Astrocyte of the cerebellum (primary cell): ENCODE measurements around the gene ASB10.

ENCODE experiments used
- DNase-seq: peaks from one replicate; pipeline ENCODE4 v3.0.0-alpha.2; 2011; ENCODE audit warnings: low read depth
- H3K4me3 ChIP-seq: 2 replicates; pipeline ENCODE4 v1.5.1; 2011; ENCODE audit warnings: mild to moderate bottlenecking, low read depth, low read length, moderate library complexity
- in situ Hi-C: cut with HindIII; loops from 2 replicates; pipeline ENCODE4 v1.10.0; 2017; ENCODE audit warnings: low sequenced_read_pairs
- TF ChIP-seq, protein P1 (sequence below): IDR thresholded peaks from 2 replicates; pipeline ENCODE4 v1.5.1; 2012; ENCODE audit warnings: low read length, low read depth, moderate library complexity, mild to moderate bottlenecking; ENCODE audit errors: missing control alignments

ASB10 gene

DNA sequence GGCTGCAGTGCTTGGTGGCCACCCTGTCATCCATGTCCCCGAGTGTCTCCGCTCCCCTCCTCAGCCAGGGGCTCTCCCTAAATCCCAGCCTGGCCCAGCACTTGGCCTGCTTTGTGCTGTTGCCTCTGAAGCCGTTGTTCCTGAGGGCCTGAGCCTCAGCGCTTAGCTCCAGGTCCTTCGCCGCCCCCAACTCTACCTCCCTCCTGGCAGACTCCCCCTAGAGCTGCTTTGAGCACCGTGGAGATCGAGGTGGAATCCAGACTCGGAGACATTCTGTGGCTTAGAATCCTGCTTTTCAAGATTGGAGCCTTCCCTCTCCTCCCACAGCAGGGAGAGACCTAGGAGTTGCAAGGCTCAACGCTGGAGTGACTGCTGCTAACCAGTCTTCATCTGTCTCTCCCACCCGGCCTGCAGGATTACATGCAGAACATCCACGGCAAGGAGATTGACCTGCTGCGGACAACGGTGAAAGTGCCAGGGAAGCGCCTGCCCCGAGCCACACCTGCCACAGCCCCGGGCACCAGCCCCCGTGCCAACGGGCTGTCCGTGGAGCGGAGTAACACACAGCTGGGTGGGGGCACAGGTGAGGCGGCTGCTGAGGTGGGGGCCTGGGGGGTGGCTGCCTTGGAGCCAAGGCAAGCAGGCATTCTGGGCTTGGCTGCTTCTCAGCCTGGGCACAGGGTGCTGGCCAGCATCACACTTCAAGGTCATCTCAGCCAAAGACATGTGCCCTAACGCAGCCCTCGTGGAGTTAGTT lies 52.9 kb downstream of the ASB10 start:
- in situ Hi-C loops = no loop called here
- H3K4me3 ChIP-seq = no peak overlapping the region
- TF ChIP-seq, protein P1, sequence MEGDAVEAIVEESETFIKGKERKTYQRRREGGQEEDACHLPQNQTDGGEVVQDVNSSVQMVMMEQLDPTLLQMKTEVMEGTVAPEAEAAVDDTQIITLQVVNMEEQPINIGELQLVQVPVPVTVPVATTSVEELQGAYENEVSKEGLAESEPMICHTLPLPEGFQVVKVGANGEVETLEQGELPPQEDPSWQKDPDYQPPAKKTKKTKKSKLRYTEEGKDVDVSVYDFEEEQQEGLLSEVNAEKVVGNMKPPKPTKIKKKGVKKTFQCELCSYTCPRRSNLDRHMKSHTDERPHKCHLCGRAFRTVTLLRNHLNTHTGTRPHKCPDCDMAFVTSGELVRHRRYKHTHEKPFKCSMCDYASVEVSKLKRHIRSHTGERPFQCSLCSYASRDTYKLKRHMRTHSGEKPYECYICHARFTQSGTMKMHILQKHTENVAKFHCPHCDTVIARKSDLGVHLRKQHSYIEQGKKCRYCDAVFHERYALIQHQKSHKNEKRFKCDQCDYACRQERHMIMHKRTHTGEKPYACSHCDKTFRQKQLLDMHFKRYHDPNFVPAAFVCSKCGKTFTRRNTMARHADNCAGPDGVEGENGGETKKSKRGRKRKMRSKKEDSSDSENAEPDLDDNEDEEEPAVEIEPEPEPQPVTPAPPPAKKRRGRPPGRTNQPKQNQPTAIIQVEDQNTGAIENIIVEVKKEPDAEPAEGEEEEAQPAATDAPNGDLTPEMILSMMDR = no peak
- DNase-seq = no peak

DNA sequence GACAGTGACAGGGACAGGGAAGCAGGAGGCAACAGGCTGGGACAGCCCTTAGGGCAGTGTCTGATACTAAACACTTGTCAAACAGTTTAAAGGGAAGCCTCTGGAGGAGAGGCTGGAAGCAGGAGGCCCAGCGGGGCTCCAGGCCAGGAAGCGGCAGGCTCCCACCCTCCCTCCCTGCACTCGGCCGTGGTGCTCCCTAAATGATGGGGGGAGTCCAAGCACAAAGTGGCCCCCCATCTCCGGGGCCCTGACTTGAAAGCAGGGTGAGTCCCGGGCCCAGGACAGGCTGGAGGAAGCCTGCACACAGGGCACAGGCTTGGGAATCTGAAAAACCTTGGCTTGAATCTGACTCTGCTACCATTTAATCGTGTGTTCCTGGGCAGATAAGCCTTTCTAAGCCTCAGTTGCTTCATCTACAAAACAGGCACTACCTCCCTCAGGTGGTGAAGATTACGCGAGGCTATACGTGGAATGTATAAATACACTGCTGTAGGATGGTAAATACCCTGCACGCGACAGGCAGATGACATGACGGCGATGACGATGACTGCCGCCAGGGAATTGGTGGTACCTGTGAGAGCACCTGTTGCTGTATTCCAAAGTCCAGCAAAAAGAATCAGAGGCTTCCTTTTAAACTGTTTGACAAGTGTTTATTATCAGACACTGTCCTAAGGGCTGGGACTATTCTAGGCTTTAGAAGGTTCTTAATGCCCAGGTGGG lies 53.6 kb downstream of the ASB10 start:
- no peak overlapping the region for H3K4me3 ChIP-seq
- in situ Hi-C loops = no loop called here
- TF ChIP-seq, protein P1 = no peak
- DNase-seq = no peak

DNA sequence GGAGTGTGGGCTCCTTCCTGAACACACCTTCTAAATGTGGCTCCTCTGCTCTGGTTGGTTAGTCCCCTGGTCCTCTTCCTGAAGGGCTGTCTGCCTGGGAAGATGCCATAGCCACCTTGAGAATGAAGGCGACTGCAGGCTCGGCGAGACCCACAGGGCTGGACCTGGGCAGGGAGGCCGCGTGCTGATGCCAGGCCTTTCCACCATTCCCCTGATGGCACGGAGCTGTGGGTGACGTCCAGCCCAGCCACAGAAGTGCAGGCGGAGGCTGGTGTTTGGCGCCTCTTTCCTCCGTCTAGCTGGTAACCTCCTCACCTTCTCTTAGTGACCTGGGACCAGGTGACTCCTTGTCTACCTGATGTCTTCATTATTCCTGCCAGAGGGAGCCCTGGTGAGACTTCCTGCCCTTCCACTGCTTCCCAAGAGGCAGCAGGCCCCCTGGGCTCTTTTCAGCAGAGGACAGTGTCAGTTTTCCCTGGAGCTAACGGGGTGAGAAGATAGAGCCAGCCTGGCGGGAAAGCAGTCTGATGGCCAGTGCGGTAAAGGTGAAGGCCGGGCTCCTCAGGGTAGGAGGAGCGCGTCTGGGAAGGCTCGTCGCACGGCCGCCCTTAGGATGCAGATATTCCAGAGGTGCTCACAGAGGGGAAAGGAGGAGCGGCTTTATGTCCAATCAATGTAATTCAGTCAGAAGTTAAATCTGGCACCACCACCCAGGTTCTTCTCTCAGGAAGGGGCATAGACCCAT lies 54.4 kb downstream of the ASB10 start:
- no peak overlapping the region for H3K4me3 ChIP-seq
- TF ChIP-seq, protein P1 = no peak
- no peak for DNase-seq
- in situ Hi-C loops = no loop called here

DNA sequence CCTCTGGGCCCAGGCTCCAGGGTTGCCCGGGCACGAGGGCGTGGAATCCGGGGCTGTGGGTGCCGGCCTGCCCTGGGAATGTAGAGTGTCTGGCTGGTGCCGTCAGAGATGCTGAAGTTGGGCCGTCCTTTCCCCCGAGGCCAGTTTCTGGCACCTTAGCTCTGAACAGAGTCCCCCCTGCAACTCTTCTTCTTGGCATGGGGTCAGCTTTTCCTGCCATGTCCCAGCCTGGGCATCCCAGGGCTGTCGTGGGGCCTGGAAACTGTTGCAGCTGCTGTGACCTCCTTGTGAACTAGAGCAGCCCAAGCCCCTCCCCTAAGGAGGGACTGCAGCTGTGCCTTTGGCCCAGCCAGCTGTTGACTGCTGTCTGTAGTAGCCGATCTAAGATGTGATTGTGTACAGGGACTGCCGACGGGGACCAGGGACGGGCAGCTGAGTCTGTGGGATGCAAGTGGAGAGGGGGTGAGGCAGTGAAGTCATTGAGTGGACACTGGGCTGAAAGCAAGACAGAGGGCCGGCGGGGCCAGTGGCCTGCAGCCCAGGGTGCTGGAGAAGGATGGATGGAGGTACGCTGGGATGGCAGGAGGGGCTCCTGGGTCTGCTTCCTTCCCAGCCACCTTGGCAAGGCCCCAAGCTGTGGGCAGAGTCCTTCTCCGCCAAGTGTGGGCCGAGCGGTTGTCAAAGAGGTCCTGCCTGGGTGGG lies 55.3 kb downstream of the ASB10 start:
- no peak for DNase-seq
- in situ Hi-C loops = no loop called here
- no peak overlapping the region for H3K4me3 ChIP-seq
- TF ChIP-seq, protein P1 = no peak

DNA sequence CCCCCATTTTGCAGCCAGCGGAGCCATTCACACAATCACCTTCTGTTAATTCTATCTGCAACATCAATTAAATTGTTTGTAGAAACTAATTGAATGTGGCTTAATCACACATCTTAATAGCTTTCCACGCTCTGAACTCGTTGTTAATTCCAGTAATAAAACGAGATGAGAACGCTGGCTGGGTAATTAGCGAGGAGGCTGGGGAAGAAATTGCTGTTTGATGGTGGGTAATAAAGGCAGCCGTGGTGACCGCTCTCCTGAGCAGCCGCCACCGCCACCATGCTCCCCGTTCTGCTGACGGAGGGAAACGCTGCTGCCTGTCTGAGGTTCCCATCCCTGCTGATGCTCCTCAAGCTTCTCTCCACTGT lies 55.8 kb downstream of the ASB10 start:
- in situ Hi-C loops = no loop called here
- TF ChIP-seq, protein P1 = no peak
- H3K4me3 ChIP-seq = no peak overlapping the region
- DNase-seq = no peak

DNA sequence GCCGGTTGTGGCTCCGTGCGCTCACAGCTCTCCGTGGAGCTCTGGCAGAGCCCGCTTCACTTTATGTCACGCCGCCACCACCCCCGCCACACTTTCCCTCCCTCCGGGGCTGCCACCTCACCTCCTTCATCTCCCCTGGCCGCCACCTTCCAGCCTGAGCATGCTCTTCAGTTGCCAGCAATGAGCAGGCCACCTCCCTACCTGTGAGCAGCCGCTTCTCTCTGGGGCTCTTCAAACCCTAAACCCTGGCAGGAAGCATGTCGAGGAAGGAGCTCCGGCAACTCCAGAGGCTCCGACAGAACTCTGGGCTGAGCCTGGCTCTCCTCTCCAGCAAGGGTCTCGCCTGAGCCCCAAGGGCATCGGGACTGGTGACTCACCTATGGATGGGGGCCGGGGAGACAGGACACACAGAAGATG lies 56.3 kb downstream of the ASB10 start:
- DNase-seq = no peak
- TF ChIP-seq, protein P1 = no peak
- H3K4me3 ChIP-seq = no peak overlapping the region
- in situ Hi-C loops = no loop called here
